Measurements from ENCODE around the gene ACADS. TPM values are rescaled to one million over a fixed set of nuclear protein-coding genes. Genes with fewer than 3 reads are reported as not detected.

The ACADS gene
- total and polyA plus RNA-seq, 9 of the 15 experiments (the other 6 are each of a cell fraction or from before 2014, with no cell fraction given), result 0.06 to 20.3 (median 8.8) TPM

- TF ChIP-seq CHD1 (IDR thresholded peaks at IDR 0.05; ENCODE audit: low read length) (no peak), ARID1B (IDR thresholded peaks at IDR 0.05) (peak; percentile 40), CLOCK (CRISPR knock-in tag; IDR thresholded peaks at IDR 0.05; ENCODE audit: borderline replicate concordance) (no peak), POLR3G (IDR thresholded peaks at IDR 0.05; ENCODE audit: extremely low read depth, insufficient read length, insufficient replicate concordance) (no peak), NFATC3 (IDR thresholded peaks at IDR 0.05) (no peak), KAT2B (IDR thresholded peaks at IDR 0.05; ENCODE audit: low read depth, low read length) (no peak), CBFB (CRISPR knock-in tag; IDR thresholded peaks at IDR 0.05) (no peak), CEBPB (tag; IDR thresholded peaks at IDR 0.05) (no peak), ZNF316 (IDR thresholded peaks at IDR 0.05) (0 out of 2 replicates have a peak, but pooled peaks have one; percentile 6), RBM17 (IDR thresholded peaks at IDR 0.05; ENCODE audit: borderline replicate concordance, low read depth, low read length) (no peak), TAL1 (IDR thresholded peaks at IDR 0.05) (peak; percentile 51; the same call in 1 of the 2 replicates), ZNF212 (CRISPR knock-in tag; IDR thresholded peaks at IDR 0.05) (no peak), ZNF785 (CRISPR knock-in tag; IDR thresholded peaks at IDR 0.05) (no peak), COPS2 (conservative IDR thresholded peaks at IDR 0.05) (no peak), KLF13 (tag; IDR thresholded peaks at IDR 0.05; ENCODE audit: borderline replicate concordance, low read depth) (no peak), TCF7L2 (IDR thresholded peaks at IDR 0.05; ENCODE audit: low read depth, low read length) (no peak), STAT5A (IDR thresholded peaks at IDR 0.05; ENCODE audit: borderline replicate concordance, low read length) (no peak), HOXB6 (CRISPR knock-in tag; IDR thresholded peaks at IDR 0.05; ENCODE audit: borderline replicate concordance) (no peak), LARP7 (IDR thresholded peaks at IDR 0.05) (no peak), C11orf30 (IDR thresholded peaks at IDR 0.05; ENCODE audit: low read depth) (peak; percentile 36; the same call in 1 of the 2 replicates), NKRF (IDR thresholded peaks at IDR 0.05; ENCODE audit: borderline replicate concordance) (no peak), FOXK2 (conservative IDR thresholded peaks at IDR 0.05 in 1 of 2, IDR thresholded peaks at IDR 0.05 in 1 of 2; ENCODE audit: low read depth in 2 of 2) (no peak), CBFA2T2 (conservative IDR thresholded peaks at IDR 0.05) (peak; percentile 38; the same call in 1 of the 2 replicates), ZNF239 (CRISPR knock-in tag; IDR thresholded peaks at IDR 0.05) (no peak), POLR3A (IDR thresholded peaks at IDR 0.05; ENCODE audit: borderline replicate concordance, extremely low read depth, insufficient read depth, insufficient read length) (no peak)
Observed at GRCh38 chr12:120719072-120719471, 6.6 kb upstream of the ACADS start (continued).

Measured in K562 (cell line).